ENCODE data around the gene CBLN4.

Gene CBLN4

DNA sequence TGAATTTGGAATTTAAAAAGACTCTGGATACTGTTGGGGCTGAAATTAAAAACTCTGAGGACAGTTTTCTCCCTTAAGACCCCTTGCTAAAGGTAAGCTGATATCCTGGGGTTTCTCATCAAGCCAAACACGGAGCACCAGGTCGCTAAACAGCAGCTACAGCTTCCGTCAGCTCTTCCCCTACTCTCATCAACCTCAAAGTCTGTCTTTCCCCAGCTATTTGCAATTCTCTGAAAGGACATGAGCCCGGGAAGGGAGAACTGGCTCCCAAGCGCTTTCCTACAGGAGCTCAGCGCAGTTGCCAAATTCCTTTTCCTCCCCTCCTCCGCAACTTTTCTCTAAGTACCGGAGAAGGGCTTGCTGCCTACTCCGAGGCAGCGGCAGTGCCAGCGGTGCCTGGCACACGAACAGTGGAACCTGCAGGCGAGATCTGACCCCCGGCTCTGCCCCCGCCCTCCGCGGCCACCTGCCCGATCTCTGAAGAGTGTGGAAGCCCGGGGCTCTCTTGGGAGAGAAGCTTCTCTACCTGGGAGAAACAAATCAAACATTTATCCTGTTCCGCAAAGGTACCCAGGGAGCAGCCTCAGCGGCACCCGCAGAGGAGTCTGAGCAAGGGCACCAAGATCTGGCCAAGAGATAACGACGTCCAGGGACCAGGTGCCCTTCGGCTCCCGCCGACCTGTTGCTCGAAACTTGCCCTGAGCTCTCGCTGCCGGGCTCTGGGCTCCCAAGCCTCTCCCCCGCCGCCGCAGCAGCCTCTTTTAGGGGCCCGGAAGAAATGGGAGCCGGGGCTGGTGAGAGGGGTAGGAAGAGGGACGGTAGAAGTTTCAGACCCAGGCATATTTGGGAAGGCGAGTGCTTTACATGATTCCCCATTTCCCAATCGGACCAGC is 2.2 kb downstream of the CBLN4 start:
- H3K4me1 ChIP-seq (ENCODE audit: control insufficient read depth, insufficient read depth, low read length, unreplicated experiment), result no peaks in the 10 kb centered on the region
- no peaks in the 10 kb centered on the region for H3K36me3 ChIP-seq (ENCODE audit: insufficient read depth, low read length)
- H2AFZ ChIP-seq (ENCODE audit: low read length, unreplicated experiment), result no peak overlapping the region
- H3K4me3 ChIP-seq (ENCODE audit: low read depth, low read length), result no peak overlapping the region
- H3K27ac ChIP-seq (ENCODE audit: low read depth, low read length), result no peak overlapping the region
- no peaks in the 10 kb centered on the region for H3K79me2 ChIP-seq (ENCODE audit: control insufficient read depth, insufficient read depth, low read length, unreplicated experiment)
- H3K27me3 ChIP-seq (ENCODE audit: insufficient read depth, low read length), result peaks cover 28% of the 10 kb centered on the region; the same call in 1 of the 2 replicates

- Histone ChIP-seq H2AFZ (ENCODE audit: low read length, unreplicated experiment) (no peak overlapping the region), H3K36me3 (ENCODE audit: insufficient read depth, low read length) (no peaks in the 10 kb centered on the region), H3K79me2 (ENCODE audit: control insufficient read depth, insufficient read depth, low read length, unreplicated experiment) (no peaks in the 10 kb centered on the region), H3K27me3 (ENCODE audit: insufficient read depth, low read length) (peaks cover 28% of the 10 kb centered on the region; the same call in 1 of the 2 replicates), H3K4me1 (ENCODE audit: control insufficient read depth, insufficient read depth, low read length, unreplicated experiment) (no peaks in the 10 kb centered on the region), H3K27ac (ENCODE audit: low read depth, low read length) (no peak overlapping the region), H3K4me3 (ENCODE audit: low read depth, low read length) (no peak overlapping the region)
These were observed 3.4 kb downstream of the CBLN4 start for GRCh38 chr20:56001890-56002289.

DNA sequence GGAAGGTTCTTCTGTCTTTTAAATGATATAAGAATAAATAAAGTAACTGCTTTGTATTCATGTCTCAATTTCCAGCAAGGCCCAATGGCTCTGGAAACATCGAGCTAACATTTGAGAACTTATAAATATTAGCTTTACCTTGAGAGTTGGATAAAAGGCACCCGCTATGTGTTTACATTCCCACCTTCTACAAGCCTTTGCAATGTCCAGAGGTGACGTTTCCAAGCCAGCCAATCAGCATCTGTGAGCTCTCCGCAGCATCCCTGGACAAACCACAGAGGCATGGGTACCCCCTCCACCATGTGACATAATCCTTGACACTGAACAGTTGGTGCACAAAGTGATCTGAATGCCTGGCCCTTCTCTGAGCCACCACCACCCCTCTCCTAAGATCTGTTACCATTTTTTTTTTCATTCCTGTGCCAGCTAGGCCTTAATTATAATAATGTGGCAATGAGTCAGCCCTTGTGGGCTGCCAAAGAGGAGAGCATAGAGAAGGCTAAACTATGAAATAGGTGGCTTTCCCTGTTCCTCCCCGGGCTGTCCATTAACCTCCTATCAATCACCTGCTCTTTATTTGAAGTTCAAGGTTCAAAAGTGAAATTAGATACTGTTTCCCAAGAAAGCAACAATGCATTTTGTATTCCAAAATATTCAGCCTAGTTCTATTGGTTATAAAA is 4.1 kb downstream of the CBLN4 start:
- no peaks in the 10 kb centered on the region for H3K79me2 ChIP-seq (ENCODE audit: control insufficient read depth, insufficient read depth, low read length, unreplicated experiment)
- no peaks in the 10 kb centered on the region for H3K36me3 ChIP-seq (ENCODE audit: insufficient read depth, low read length)
- no peaks in the 10 kb centered on the region for H3K4me1 ChIP-seq (ENCODE audit: control insufficient read depth, insufficient read depth, low read length, unreplicated experiment)
- H3K27me3 ChIP-seq (ENCODE audit: insufficient read depth, low read length), result peaks cover 28% of the 10 kb centered on the region; the same call in 1 of the 2 replicates
- no peak overlapping the region for H3K4me3 ChIP-seq (ENCODE audit: low read depth, low read length)
- H3K27ac ChIP-seq (ENCODE audit: low read depth, low read length), result no peak overlapping the region
- no peak overlapping the region for H2AFZ ChIP-seq (ENCODE audit: low read length, unreplicated experiment)

DNA sequence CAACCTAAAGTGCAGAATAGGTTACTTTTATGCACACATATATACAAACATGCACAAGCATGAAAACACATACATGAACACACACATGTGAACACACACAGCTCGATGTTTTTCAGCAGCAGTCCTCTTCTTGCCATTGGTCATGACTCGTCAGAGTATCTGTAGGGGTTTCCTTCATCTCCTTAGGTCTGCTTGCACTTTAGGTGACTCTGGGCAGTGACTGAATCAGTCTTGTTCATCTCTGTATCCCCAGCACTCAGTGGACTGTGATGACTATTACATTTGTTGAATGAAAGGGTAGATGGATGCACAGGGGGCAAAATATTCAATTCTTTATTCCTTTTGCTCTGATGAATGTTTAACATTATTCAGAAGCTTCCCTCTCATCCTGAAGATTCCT is 26.8 kb downstream of the CBLN4 start:
- H2AFZ ChIP-seq (ENCODE audit: low read length, unreplicated experiment), result no peak overlapping the region
- H3K79me2 ChIP-seq (ENCODE audit: control insufficient read depth, insufficient read depth, low read length, unreplicated experiment), result no peaks in the 10 kb centered on the region
- H3K36me3 ChIP-seq (ENCODE audit: insufficient read depth, low read length), result no peaks in the 10 kb centered on the region
- no peak overlapping the region for H3K4me3 ChIP-seq (ENCODE audit: low read depth, low read length)
- H3K27ac ChIP-seq (ENCODE audit: low read depth, low read length), result no peak overlapping the region
- no peaks in the 10 kb centered on the region for H3K4me1 ChIP-seq (ENCODE audit: control insufficient read depth, insufficient read depth, low read length, unreplicated experiment)
- no peaks in the 10 kb centered on the region for H3K27me3 ChIP-seq (ENCODE audit: insufficient read depth, low read length)

DNA sequence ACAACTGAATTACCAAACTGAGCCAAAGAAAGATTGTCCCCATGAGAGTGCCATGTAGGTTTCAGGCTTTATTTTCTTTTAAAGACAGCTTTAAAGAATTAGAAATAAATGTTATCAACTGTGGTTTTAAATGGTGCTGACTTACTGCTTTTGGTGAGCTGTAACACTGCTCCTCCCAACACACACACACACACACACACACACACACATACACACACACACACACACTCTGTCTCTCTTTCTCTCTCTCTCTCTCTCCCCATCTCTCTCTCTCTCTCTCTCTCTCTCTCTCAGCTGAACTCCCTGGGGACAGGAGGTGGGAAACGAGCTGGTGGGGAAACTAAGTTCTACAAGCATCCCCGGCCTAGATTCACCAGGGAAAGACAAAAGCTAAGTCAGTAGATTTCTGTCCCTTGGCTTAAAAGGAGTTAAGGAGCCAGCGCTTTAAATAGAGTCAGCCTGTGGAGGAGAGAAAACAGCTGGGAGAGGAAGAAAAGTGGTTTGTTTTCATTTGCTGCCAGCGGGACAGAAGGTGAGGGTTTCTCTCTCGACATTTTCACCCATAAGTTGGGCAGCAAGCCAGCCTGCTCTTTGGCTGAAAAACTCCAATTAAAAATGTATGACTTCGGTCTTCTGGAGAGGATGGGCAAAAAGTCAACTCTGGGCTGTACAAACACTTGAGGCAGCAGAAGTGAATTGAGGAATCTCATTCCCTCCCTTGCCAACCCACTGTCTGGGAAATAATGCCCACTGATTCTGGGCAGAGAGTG is 27.4 kb downstream of the CBLN4 start:
- Histone ChIP-seq H3K27me3 (ENCODE audit: insufficient read depth, low read length) (no peaks in the 10 kb centered on the region), H3K4me3 (ENCODE audit: low read depth, low read length) (no peak overlapping the region), H2AFZ (ENCODE audit: low read length, unreplicated experiment) (no peak overlapping the region), H3K4me1 (ENCODE audit: control insufficient read depth, insufficient read depth, low read length, unreplicated experiment) (no peaks in the 10 kb centered on the region), H3K79me2 (ENCODE audit: control insufficient read depth, insufficient read depth, low read length, unreplicated experiment) (no peaks in the 10 kb centered on the region), H3K27ac (ENCODE audit: low read depth, low read length) (no peak overlapping the region), H3K36me3 (ENCODE audit: insufficient read depth, low read length) (no peaks in the 10 kb centered on the region)

- Histone ChIP-seq H3K27ac (ENCODE audit: low read depth, low read length) (no peak overlapping the region), H3K79me2 (ENCODE audit: control insufficient read depth, insufficient read depth, low read length, unreplicated experiment) (no peaks in the 10 kb centered on the region), H3K27me3 (ENCODE audit: insufficient read depth, low read length) (no peaks in the 10 kb centered on the region), H2AFZ (ENCODE audit: low read length, unreplicated experiment) (no peak overlapping the region), H3K36me3 (ENCODE audit: insufficient read depth, low read length) (no peaks in the 10 kb centered on the region), H3K4me3 (ENCODE audit: low read depth, low read length) (no peak overlapping the region), H3K4me1 (ENCODE audit: control insufficient read depth, insufficient read depth, low read length, unreplicated experiment) (no peaks in the 10 kb centered on the region)
These were observed 30.7 kb downstream of the CBLN4 start for GRCh38 chr20:55974491-55975202.

- H3K4me1 ChIP-seq (ENCODE audit: control insufficient read depth, insufficient read depth, low read length, unreplicated experiment), result no peaks in the 10 kb centered on the region
- H3K4me3 ChIP-seq (ENCODE audit: low read depth, low read length), result no peak overlapping the region
- no peaks in the 10 kb centered on the region for H3K79me2 ChIP-seq (ENCODE audit: control insufficient read depth, insufficient read depth, low read length, unreplicated experiment)
- H3K36me3 ChIP-seq (ENCODE audit: insufficient read depth, low read length), result no peaks in the 10 kb centered on the region
- H3K27me3 ChIP-seq (ENCODE audit: insufficient read depth, low read length), result no peaks in the 10 kb centered on the region
- no peak overlapping the region for H2AFZ ChIP-seq (ENCODE audit: low read length, unreplicated experiment)
- H3K27ac ChIP-seq (ENCODE audit: low read depth, low read length), result no peak overlapping the region
These were observed 40.5 kb downstream of the CBLN4 start for GRCh38 chr20:55964790-55965189.

- no peak overlapping the region for H3K4me3 ChIP-seq (ENCODE audit: low read depth, low read length)
These were observed 43.7 kb downstream of the CBLN4 start for GRCh38 chr20:55961376-55962330.

GRCh38 chr20:55953201-55953600 is 52.1 kb downstream of the CBLN4 start:
- Histone ChIP-seq H3K27me3 (ENCODE audit: insufficient read depth, low read length) (no peaks in the 10 kb centered on the region), H2AFZ (ENCODE audit: low read length, unreplicated experiment) (no peak overlapping the region)

More at GRCh38 chr20:55961376-55962330, 43.7 kb downstream of the CBLN4 start:
- H3K36me3 ChIP-seq (ENCODE audit: insufficient read depth, low read length), result no peaks in the 10 kb centered on the region
- no peaks in the 10 kb centered on the region for H3K27me3 ChIP-seq (ENCODE audit: insufficient read depth, low read length)
- H2AFZ ChIP-seq (ENCODE audit: low read length, unreplicated experiment), result no peak overlapping the region
- no peak overlapping the region for H3K27ac ChIP-seq (ENCODE audit: low read depth, low read length)
- no peaks in the 10 kb centered on the region for H3K79me2 ChIP-seq (ENCODE audit: control insufficient read depth, insufficient read depth, low read length, unreplicated experiment)
- H3K4me1 ChIP-seq (ENCODE audit: control insufficient read depth, insufficient read depth, low read length, unreplicated experiment), result no peaks in the 10 kb centered on the region

More at GRCh38 chr20:55953201-55953600, 52.1 kb downstream of the CBLN4 start:
- no peak overlapping the region for H3K27ac ChIP-seq (ENCODE audit: low read depth, low read length)
- no peaks in the 10 kb centered on the region for H3K4me1 ChIP-seq (ENCODE audit: control insufficient read depth, insufficient read depth, low read length, unreplicated experiment)
- no peak overlapping the region for H3K4me3 ChIP-seq (ENCODE audit: low read depth, low read length)
- no peaks in the 10 kb centered on the region for H3K36me3 ChIP-seq (ENCODE audit: insufficient read depth, low read length)
- H3K79me2 ChIP-seq (ENCODE audit: control insufficient read depth, insufficient read depth, low read length, unreplicated experiment), result no peaks in the 10 kb centered on the region
